ENCODE results near the gene ATP1A3.

- TF ChIP-seq ASH2L (IDR thresholded peaks at IDR 0.05; ENCODE audit: insufficient read length, low read depth, low read length) (no peak), TSC22D2 (CRISPR knock-in tag; IDR thresholded peaks at IDR 0.05; ENCODE audit: borderline replicate concordance) (no peak), CTCF (CRISPR knock-in tag; IDR thresholded peaks at IDR 0.05) (peak; percentile 24; the same call in 1 of the 2 replicates), CHD2 (IDR thresholded peaks at IDR 0.05; ENCODE audit: low read depth, low read length) (no peak), ZNF414 (CRISPR knock-in tag; IDR thresholded peaks at IDR 0.05) (no peak), SNAPC2 (CRISPR knock-in tag; IDR thresholded peaks at IDR 0.05) (no peak), SRSF9 (IDR thresholded peaks at IDR 0.05; ENCODE audit: borderline replicate concordance, insufficient read depth, low read depth, low read length, poor library complexity, severe bottlenecking) (no peak), ZNF234 (CRISPR knock-in tag; conservative IDR thresholded peaks at IDR 0.05) (no peak), JUNB (CRISPR knock-in tag; IDR thresholded peaks at IDR 0.05; ENCODE audit: borderline replicate concordance) (no peak), IRX3 (CRISPR knock-in tag; IDR thresholded peaks at IDR 0.05; ENCODE audit: borderline replicate concordance, low read depth) (no peak), ZNF710 (CRISPR knock-in tag; IDR thresholded peaks at IDR 0.05; ENCODE audit: borderline replicate concordance) (no peak), MAX (IDR thresholded peaks at IDR 0.05) (no peak)
Measured at GRCh38 chr19:41930926-41931592, 63.0 kb downstream of the ATP1A3 start.

Data from HepG2 (cell line).